ENCODE results near the gene SCLY.

GRCh38 chr2:238045575-238045974 lies 15.2 kb upstream of the SCLY start:
- TF ChIP-seq POLR2AphosphoS5 (IDR thresholded peaks at IDR 0.05; ENCODE audit: low read depth, low read length) (no peak), GABPA (IDR thresholded peaks at IDR 0.05; ENCODE audit: borderline replicate concordance, insufficient read depth, low read length) (no peak), POLR2A (IDR thresholded peaks at IDR 0.05; ENCODE audit: control extremely low read depth in 1 of 2, low read depth in 2 of 2, low read length in 2 of 2) (no peak), HDAC2 (IDR thresholded peaks at IDR 0.05; ENCODE audit: borderline replicate concordance in 1 of 2, low read depth in 2 of 2, low read length in 2 of 2) (no peak), RFX5 (IDR thresholded peaks at IDR 0.05; ENCODE audit: borderline replicate concordance, low read depth, low read length) (no peak), CTCF (IDR thresholded peaks at IDR 0.05; ENCODE audit: control extremely low read depth in 1 of 3, insufficient read depth in 1 of 3, low read depth in 1 of 3, low read length in 3 of 3) (no peak), CBX8 (IDR thresholded peaks at IDR 0.05; ENCODE audit: borderline replicate concordance, low read depth, low read length) (no peak), EP300 (IDR thresholded peaks at IDR 0.05; ENCODE audit: borderline replicate concordance in 1 of 2, low read depth in 2 of 2, low read length in 2 of 2) (no peak), MAFK (IDR thresholded peaks at IDR 0.05; ENCODE audit: low read depth, low read length) (no peak)
